GM21447 (cell line): ENCODE data around the gene SYTL5.

Experiments
- ATAC-seq: cut with Tn5 transposase; IDR thresholded peaks from one replicate; pipeline ENCODE4 v1.9.1; 2021; ENCODE audit not compliant: unreplicated experiment

Gene SYTL5

GRCh38 chrX:38138157-38138891, 132.0 kb downstream of the SYTL5 start:
- no peak for ATAC-seq

GRCh38 chrX:38138900-38139299, 132.5 kb downstream of the SYTL5 start:
- no peak for ATAC-seq

- no peak for ATAC-seq
Measured at GRCh38 chrX:38142610-38143009, 136.3 kb downstream of the SYTL5 start.

- no peak for ATAC-seq
Measured at GRCh38 chrX:38149016-38149415, 142.7 kb downstream of the SYTL5 start.

GRCh38 chrX:38150993-38151392, 144.6 kb downstream of the SYTL5 start:
- ATAC-seq = no peak

GRCh38 chrX:38151441-38151840, 145.1 kb downstream of the SYTL5 start:
- no peak for ATAC-seq

- ATAC-seq = no peak
Measured at GRCh38 chrX:38154340-38154739, 148.0 kb downstream of the SYTL5 start.

GRCh38 chrX:38154818-38155217, 148.5 kb downstream of the SYTL5 start:
- ATAC-seq = no peak

- ATAC-seq = no peak
Measured at GRCh38 chrX:38156838-38157237, 150.5 kb downstream of the SYTL5 start.

GRCh38 chrX:38163193-38163592, 156.8 kb downstream of the SYTL5 start:
- ATAC-seq = no peak

- no peak for ATAC-seq
Measured at GRCh38 chrX:38165023-38165422, 158.7 kb downstream of the SYTL5 start.

- no peak for ATAC-seq
Measured at GRCh38 chrX:38166478-38167083, 160.2 kb downstream of the SYTL5 start.

- no peak for ATAC-seq
Measured at GRCh38 chrX:38170556-38170955, 164.2 kb downstream of the SYTL5 start.

GRCh38 chrX:38172596-38172995, 166.2 kb downstream of the SYTL5 start:
- ATAC-seq = no peak

- no peak for ATAC-seq
Measured at GRCh38 chrX:38175139-38175538, 168.8 kb downstream of the SYTL5 start.

- no peak for ATAC-seq
Measured at GRCh38 chrX:38178396-38178795, 172.0 kb downstream of the SYTL5 start.
